ENCODE data around the gene LDLRAD3.

The LDLRAD3 gene

DNA sequence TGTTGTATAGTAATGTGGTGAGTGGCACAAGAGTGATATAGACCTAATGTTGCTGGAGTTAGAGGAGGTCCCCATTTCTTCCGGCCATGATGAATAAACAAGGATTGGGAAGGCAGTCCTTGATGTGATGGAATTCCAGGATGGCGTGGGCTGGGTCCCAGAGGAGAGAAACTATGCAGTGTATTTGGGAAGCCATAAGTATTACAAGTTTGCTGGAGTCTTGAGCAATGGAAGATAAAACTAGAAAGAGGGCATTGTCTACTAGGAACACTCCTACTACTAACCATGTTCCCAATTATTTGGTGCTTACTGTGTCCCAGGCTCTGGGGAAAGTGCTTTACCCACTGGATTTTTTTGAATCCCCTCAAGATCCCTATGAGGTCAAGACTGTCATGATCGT lies 20.0 kb downstream of the LDLRAD3 start:
- Histone ChIP-seq H3K27ac (ENCODE audit: low read length) (no peak overlapping the region), H3K4me1 (ENCODE audit: insufficient read depth, low read length) (no peaks in the 10 kb centered on the region), H3K9ac (ENCODE audit: low read depth, low read length) (no peak overlapping the region), H4K20me1 (ENCODE audit: insufficient read depth, low read length) (no peaks in the 10 kb centered on the region), H3K36me3 (ENCODE audit: insufficient read depth, low read length) (no peaks in the 10 kb centered on the region), H3K9me3 (ENCODE audit: insufficient read depth, low read length, severe bottlenecking) (no peaks in the 10 kb centered on the region), H2AFZ (ENCODE audit: low read depth, low read length) (no peak overlapping the region), H3K4me2 (ENCODE audit: insufficient read depth, low read length) (no peak overlapping the region), H3K79me2 (ENCODE audit: insufficient read depth, low read length) (no peaks in the 10 kb centered on the region), H3K4me3 (ENCODE audit: low read depth in 1 of 2, low read length in 2 of 2) (no peak overlapping the region), H3K27me3 (ENCODE audit: insufficient read depth, low read length, poor library complexity) (peaks cover 3% of the 10 kb centered on the region)
- TF ChIP-seq, protein P1, sequence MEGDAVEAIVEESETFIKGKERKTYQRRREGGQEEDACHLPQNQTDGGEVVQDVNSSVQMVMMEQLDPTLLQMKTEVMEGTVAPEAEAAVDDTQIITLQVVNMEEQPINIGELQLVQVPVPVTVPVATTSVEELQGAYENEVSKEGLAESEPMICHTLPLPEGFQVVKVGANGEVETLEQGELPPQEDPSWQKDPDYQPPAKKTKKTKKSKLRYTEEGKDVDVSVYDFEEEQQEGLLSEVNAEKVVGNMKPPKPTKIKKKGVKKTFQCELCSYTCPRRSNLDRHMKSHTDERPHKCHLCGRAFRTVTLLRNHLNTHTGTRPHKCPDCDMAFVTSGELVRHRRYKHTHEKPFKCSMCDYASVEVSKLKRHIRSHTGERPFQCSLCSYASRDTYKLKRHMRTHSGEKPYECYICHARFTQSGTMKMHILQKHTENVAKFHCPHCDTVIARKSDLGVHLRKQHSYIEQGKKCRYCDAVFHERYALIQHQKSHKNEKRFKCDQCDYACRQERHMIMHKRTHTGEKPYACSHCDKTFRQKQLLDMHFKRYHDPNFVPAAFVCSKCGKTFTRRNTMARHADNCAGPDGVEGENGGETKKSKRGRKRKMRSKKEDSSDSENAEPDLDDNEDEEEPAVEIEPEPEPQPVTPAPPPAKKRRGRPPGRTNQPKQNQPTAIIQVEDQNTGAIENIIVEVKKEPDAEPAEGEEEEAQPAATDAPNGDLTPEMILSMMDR (IDR thresholded peaks at IDR 0.05; ENCODE audit: borderline replicate concordance, extremely low read depth, low read length, poor library complexity, severe bottlenecking): no peak
- TF ChIP-seq EZH2 (IDR thresholded peaks at IDR 0.05; ENCODE audit: borderline replicate concordance, low read depth, low read length, severe bottlenecking): no peak
- ATAC-seq (ENCODE audit: insufficient read depth, low read depth) (no peak), DNase-seq (no peak)

DNA sequence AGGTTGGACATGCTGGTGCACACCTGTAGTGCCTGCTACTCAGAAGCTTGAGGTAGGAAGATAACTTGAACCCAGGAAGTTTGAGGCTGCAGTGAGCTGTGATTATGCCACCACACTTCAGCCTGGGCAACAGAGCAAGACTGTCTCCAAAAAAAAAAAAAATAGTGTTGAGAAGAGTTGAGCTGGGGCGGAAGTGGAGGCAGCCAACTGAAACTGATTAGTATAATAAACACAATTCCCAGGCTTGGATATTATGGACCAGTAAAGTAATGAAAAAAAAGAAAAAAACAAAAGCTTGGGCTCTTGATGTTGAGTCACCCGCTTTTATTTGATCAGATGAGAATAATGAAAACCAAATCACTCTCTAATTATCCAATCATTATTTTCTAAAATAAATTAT lies 21.0 kb downstream of the LDLRAD3 start:
- Histone ChIP-seq H4K20me1 (ENCODE audit: insufficient read depth, low read length) (no peaks in the 10 kb centered on the region), H3K79me2 (ENCODE audit: insufficient read depth, low read length) (no peaks in the 10 kb centered on the region), H3K36me3 (ENCODE audit: insufficient read depth, low read length) (no peaks in the 10 kb centered on the region), H3K4me2 (ENCODE audit: insufficient read depth, low read length) (no peak overlapping the region), H3K4me1 (ENCODE audit: insufficient read depth, low read length) (no peaks in the 10 kb centered on the region), H3K4me3 (ENCODE audit: low read depth in 1 of 2, low read length in 2 of 2) (no peak overlapping the region), H3K27ac (ENCODE audit: low read length) (no peak overlapping the region), H3K9ac (ENCODE audit: low read depth, low read length) (no peak overlapping the region), H2AFZ (ENCODE audit: low read depth, low read length) (no peak overlapping the region), H3K9me3 (ENCODE audit: insufficient read depth, low read length, severe bottlenecking) (no peaks in the 10 kb centered on the region), H3K27me3 (ENCODE audit: insufficient read depth, low read length, poor library complexity) (peaks cover 3% of the 10 kb centered on the region)
- DNase-seq: no peak
- TF ChIP-seq EZH2 (IDR thresholded peaks at IDR 0.05; ENCODE audit: borderline replicate concordance, low read depth, low read length, severe bottlenecking): no peak
- TF ChIP-seq, protein P1 (IDR thresholded peaks at IDR 0.05; ENCODE audit: borderline replicate concordance, extremely low read depth, low read length, poor library complexity, severe bottlenecking): no peak
- ATAC-seq (ENCODE audit: insufficient read depth, low read depth): no peak

DNA sequence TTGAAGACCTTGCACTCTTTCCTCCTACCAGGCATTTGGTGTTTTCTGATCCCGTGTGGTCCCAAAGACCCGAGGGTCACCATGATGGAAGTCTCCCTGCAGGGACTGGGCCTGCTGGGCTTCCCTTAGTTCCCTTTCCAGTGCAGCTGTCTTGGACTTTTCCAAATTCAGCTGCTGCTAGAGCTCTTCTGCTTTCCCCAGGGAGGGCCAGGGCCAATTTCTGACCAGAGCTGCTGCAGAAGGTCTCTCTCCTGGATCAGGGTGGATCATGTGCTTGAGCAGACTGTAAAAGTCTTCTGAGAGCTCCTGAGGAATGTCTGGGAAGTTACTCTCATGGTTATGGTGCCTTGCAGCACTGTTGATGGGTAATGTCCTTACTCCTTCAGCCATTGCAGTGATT lies 23.2 kb downstream of the LDLRAD3 start:
- no peak overlapping the region for H3K9ac ChIP-seq (ENCODE audit: low read depth, low read length)
- H2AFZ ChIP-seq (ENCODE audit: low read depth, low read length): no peak overlapping the region
- H3K4me2 ChIP-seq (ENCODE audit: insufficient read depth, low read length): no peak overlapping the region
- H3K4me1 ChIP-seq (ENCODE audit: insufficient read depth, low read length): no peaks in the 10 kb centered on the region
- TF ChIP-seq EZH2 (IDR thresholded peaks at IDR 0.05; ENCODE audit: borderline replicate concordance, low read depth, low read length, severe bottlenecking): no peak
- TF ChIP-seq, protein P1 (IDR thresholded peaks at IDR 0.05; ENCODE audit: borderline replicate concordance, extremely low read depth, low read length, poor library complexity, severe bottlenecking): no peak
- H4K20me1 ChIP-seq (ENCODE audit: insufficient read depth, low read length): no peaks in the 10 kb centered on the region
- H3K27me3 ChIP-seq (ENCODE audit: insufficient read depth, low read length, poor library complexity): no peaks in the 10 kb centered on the region
- DNase-seq (no peak), ATAC-seq (ENCODE audit: insufficient read depth, low read depth) (no peak)
- H3K36me3 ChIP-seq (ENCODE audit: insufficient read depth, low read length): no peaks in the 10 kb centered on the region
- no peak overlapping the region for H3K4me3 ChIP-seq (ENCODE audit: low read depth in 1 of 2, low read length in 2 of 2)
- H3K79me2 ChIP-seq (ENCODE audit: insufficient read depth, low read length): no peaks in the 10 kb centered on the region
- H3K9me3 ChIP-seq (ENCODE audit: insufficient read depth, low read length, severe bottlenecking): no peaks in the 10 kb centered on the region
- H3K27ac ChIP-seq (ENCODE audit: low read length): no peak overlapping the region

Data from DND-41 (cell line).